Activated CD8-positive, alpha-beta memory T cell treated with anti-CD3 and anti-CD28 coated beads, Interleukin-2, amount 50 U/mL, for 48 hours (primary cell): ENCODE results near the gene SRRM3.
"Not testable (repeated sequence)": the region's sequence is repeated elsewhere in the genome, so short reads cannot be mapped to it uniquely, and the experiment has no call there.

Source experiments
- DNase-seq: peaks from one replicate; pipeline ENCODE4 v3.0.0-alpha.2; 2020

SRRM3 gene

DNA sequence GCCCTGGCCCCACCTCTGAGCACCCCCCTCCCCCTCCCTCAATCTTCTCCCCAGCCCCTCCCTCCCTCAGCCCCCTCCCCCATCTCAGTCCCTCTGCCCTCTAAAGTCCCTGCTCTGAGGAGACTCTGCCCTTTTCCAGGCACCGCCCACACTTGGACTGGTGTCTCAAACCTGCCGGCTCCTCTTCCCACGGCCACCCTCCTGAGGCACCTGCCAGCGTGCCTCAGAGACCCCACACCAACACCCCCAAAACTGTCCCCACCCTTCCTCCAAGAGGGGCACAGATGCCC lies 66.1 kb downstream of the SRRM3 start:
- DNase-seq, result no peak

DNA sequence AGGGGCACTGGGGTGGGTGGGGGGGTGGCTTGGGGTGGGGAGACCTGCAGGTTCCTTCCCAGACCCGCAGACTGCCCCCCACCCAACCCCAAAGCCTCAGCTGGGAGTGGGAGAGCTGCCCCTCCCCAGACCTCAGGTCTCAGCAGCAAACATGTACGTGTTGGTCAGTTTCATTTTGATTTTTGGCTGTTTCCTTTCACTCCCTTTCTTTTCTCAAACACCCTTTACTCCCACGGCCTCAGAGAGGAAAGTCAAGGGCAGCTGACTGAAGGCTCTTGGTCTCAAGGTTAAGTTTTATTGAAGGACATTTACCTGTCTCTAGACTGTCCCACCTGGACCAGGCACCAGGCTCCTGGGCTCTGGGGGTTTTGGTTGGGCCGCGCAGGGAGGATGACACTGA lies 66.7 kb downstream of the SRRM3 start:
- no peak for DNase-seq

DNA sequence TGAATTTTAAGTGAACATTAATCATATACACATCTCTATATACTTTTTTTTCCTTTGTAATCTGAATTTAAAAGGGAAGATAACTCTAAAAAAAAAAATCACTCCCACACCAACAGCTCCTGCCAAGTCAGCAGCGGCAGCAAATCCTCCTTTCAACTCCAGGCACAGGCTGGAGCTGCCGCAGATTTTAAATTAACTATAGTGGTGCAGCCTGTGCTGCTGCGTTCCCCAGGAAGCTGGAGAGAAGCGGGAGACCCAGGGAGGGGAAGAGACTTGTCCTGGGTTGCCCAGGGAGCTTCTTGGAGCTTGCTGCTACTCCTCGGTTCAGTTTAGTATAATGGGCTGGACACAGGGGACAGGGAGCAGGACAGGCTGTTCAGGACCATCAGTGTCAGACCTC lies 68.2 kb downstream of the SRRM3 start:
- no peak for DNase-seq

DNA sequence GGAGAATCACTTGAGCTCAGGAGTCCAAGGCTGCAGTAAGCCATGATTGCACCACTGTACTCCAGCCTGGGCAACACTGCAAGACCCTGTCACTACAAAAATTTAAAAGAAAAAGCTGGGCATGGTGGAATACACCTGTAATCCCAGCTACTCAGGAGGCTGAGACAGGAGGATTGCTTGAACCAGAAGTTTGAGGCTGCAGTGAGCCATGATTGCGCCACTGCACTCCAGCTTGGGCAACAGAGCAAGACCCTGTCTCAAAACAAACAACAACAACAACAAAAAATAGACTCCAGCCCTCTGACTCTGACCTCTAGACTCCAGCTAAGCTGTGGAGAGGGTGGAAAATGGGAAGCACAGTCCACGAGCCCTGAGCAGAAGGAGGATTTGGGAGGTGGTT lies 69.7 kb downstream of the SRRM3 start:
- not testable (repeated sequence) for DNase-seq

DNA sequence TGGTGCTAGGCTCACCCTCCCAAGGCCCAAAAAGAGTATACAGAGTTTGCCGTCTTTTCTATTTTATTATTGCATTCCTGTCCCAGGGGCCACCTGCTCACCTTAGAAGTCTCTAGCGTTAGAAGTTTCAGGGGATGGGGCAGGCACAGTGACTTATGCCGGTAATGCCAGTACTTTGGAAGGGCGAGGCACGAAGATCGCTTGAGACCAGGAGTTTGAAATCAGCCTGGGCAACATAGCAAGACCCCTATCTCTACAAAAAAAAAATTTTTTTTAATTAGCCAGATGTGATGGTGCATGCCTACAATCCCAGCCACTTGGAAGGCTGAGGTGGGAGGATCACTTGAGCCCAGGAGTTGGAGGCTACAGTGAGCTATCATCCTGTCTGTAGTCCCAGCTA lies 70.4 kb downstream of the SRRM3 start:
- no peak for DNase-seq

DNA sequence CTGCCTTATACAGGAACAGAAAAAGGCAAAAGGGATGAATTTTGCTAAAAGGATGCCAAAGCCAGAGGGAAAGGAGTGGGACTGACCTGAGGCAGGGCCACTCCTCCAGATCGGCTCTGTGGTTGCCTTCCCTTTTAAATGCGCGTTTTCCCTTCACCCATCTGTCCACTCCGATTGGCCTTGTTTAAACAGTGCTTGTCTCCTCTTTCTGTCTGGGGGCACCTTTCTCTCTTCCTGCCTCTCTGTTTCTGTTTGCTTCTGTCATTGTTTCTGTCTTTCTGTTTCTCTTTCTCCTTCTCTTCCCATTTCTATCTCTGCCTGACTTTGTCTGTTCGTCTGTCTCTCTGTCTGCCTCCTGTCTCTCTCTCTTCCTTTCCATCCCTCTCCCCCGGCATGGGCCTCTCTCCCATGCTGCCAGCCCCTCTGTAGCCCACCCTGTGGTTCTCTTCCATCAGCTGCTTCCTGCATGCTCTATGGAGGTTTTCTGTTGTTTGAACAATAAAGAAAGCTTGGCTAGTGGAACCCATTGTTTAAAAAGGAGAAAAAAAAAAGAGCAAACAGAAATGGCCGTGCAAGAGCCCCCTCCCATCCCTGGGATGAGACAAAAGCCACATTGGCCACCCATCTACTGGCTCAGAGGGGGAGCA lies 71.3 kb downstream of the SRRM3 start:
- no peak for DNase-seq

DNA sequence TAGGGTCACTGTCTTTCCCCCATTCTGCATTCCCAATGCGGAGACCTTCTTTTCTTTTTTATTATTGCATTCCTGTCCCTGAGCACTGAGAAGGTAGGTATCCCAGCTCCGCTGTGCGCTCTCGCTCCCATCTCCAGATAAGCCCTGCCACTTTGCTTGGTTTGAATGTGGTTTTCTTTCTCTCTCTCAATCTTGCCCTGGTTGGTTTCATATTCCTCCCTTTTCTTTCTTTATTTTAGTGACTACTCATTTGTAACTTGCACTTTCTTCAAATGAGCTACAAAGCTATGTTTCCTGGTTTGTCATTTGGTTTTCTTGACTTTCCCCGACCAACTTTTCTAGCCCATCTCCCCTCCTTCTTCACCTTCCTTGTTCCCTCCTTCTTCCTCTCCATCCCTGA lies 71.8 kb downstream of the SRRM3 start:
- no peak for DNase-seq

DNA sequence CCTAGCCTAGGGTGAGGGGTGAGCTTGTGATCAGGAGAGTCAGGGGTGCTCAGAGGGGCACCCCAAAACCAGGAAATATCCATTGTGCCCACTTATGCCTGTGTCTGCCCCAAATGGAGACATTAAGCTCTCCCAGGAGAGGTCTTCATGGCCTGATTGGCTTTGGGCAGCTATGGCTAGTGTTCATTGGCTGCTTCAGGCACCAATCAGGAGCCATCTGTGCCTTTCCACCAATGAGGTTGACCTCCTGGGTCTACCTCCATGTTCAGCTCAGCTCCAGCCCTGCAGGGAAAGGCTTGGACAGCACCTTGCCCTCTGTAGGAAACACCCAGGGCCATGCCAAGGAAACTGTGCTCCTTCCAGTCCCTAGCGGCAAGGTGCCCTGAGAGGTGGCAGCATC lies 76.8 kb downstream of the SRRM3 start:
- no peak for DNase-seq

DNA sequence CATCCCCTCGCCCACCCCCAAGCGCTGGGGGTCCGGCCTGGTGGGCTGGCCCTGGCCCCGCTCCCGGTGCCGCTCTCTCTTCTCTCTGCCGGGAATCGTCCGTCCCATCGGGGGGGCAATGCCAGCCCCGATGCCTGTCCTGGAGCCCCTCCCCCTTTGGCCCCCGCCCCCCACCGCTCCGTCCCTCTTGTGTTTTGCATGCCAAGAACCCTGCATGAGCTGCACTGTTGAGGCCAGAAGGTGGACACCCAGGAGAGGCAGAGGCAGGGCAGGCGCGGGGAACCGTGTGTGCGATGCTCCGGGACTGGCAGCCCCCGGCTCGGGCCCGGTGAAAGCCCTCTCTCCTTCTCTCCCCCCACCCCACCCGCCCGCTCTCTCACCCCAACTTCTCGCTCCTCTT lies 78.7 kb downstream of the SRRM3 start:
- no peak for DNase-seq

DNA sequence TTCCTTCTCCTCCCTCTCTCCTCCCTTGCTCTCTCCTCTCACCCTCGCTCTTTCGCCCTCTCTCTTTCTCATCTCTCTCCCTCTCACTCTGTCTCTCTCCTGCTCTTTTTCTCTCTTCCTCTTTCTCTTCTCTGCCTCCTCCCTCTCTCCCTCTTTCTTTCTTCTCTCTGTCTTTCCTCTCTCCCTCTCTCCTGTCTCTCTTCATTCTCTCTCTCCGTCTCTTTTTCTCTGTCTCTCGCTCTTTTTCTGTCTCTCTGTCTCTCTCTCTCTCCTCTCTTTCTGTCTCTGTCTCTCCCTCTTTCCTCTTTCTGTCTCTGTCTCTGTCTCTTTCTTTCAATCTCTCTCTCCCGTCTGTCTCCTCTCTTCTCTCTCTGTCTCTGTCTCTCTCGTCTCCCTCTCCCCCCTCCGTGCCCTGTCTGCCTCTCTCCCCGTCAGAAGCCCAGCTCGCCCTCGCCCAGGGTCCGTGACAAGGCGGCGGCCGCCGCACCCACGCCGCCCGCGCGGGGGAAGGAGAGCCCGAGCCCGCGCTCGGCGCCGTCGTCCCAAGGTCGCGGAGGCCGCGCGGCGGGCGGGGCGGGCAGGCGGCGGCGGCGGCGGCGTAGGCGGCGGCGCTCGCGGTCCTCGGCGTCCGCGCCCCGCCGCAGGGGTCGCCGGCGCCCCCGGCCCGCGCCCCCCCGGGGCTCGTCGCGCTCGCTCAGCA lies 79.5 kb downstream of the SRRM3 start:
- DNase-seq, result no peak

DNA sequence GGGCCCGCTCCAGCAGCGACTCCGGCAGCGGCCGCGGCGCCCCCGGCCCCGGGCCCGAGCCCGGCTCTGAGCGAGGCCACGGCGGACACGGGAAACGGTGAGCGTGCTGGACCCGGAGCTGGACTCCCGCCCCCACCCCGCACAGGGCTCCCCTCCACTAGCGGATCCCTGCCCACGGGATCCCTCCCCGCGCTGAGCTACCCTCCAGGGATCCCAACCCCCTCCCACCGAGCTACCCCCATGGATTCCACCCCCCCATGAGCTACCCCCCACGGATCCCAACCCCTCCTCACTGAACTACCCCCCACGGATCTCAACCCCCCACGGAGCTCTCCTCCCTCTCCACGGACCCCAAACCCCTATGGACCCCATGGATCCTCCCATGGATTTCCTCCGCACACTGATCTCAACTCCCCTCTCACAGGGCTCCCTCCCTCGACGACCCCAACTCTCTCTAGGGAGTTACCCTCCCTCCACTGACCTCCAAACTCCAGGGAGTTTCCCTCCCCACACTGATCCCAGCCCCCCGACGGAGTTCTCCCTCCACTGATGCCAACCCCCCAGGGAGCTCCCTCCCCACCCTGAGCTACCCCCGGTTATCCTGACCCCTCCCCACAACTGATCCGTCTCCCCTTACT lies 80.1 kb downstream of the SRRM3 start:
- no peak for DNase-seq

DNA sequence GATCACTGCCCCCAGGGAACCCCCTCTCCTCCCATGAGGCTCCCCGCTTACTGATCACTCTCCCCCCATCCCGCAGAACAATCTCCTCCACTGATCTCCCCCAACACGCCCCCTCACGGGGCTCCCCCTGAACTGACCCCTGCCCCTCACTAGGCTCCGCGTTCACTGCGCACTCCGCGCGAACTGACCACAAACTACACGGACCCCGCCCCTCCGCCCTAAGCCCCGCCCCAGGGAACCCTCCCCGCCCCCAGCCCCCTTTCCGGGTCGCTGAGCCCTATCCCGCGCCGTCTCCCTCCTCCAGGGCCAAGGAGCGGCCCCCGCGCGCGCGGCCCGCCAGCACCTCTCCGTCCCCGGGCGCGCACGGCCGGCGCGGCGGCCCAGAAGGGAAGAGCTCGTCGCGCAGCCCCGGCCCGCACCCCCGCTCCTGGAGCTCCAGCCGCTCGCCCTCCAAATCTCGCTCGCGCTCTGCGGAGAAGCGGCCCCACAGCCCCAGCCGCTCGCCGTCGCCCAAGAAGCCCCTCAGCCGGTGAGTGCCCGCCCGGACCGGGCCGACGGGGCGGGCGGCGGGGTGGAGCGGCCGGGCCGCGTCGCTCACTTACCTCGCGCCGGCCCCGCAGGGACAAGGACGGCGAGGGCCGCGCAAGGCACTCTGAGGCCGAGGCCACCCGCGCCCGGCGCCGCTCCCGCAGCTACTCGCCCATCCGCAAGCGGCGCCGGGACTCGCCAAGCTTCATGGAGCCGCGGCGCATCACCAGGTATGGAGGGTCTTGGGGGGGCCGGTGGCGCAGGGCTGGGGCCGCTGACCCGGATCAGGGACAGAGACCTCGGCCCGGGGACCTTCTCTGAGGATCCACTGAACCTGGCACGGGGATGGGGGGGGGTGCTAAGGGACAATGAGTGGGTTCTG lies 80.9 kb downstream of the SRRM3 start:
- no peak for DNase-seq

DNA sequence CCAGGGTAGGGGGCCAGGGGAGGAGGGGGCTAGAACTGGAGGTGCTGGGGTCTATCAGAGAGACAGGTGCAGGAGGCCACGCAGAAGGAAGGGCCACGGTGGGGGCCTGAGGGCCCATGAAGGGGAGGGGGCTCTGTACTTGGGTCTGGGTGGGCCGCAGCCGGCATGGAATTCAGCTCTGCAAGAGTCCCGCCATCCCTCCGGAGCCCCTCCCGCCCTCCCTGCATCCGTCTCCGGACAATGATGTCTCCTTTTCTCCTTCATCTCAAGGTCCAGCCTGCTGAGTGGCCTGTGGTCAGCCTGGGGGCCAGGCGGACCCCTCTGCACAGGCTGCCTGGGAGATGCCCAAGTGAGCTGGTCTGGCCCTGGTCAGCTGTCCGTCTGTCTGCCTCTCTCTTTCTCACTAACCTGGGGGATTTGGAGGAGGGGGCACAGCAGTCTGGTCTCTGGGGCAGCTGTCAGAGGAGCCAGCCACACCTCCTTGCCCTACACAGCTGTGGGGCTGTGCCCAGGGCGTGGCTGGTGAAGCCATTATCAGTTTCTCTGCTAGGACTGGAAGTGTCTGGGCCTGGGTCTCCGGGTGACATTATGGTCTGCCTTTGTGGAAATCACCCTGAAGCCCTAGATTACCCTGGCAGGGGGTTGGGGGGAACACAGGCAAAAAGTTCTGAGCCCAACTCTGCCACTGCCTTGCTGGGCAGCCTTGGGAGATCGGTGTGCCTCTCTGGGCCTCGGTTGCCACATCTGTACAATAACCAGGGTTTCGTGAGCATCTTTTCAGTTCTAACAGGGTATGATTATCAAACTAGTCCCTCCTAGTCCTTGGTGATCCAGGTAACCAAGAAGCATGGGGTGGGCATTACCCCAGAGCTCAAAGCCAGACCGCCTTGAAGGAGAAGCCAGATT lies 81.8 kb downstream of the SRRM3 start:
- no peak for DNase-seq

DNA sequence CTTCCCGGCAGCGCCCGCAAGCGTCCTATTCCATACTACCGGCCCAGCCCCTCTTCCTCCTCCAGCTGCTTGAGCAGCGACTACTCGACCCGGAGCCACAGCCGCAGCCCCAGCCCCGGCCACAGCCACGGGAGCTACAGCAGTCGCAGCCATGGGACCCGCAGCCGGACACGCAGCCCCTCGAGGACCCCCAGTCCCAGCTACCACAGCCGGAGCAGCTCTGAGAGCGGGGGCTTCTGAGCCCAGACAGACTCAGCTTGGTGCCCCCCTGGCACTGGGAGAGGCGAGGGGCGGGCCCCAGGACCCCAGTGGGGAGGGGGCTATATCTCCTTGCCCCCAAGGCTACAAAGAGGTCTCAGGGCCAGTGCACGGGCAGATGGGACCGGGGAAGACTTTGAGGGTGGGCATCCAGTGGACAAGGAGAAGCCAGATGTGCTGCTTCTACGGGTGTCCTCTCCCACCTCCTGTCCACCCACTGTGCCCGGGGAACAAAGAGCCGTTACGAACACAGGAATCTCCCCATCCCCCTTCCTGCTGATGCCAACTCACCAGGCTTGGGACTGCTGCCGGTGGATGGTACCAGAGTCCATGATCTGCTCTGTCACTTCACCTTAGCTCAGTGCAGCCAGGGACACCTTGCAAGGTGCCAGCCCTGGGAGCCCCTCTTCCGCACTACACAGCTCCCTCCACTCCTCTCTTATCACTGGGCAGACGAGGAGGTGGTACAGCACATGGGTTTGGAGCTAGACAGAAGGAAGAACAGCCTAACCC lies 84.1 kb downstream of the SRRM3 start:
- DNase-seq, result no peak

DNA sequence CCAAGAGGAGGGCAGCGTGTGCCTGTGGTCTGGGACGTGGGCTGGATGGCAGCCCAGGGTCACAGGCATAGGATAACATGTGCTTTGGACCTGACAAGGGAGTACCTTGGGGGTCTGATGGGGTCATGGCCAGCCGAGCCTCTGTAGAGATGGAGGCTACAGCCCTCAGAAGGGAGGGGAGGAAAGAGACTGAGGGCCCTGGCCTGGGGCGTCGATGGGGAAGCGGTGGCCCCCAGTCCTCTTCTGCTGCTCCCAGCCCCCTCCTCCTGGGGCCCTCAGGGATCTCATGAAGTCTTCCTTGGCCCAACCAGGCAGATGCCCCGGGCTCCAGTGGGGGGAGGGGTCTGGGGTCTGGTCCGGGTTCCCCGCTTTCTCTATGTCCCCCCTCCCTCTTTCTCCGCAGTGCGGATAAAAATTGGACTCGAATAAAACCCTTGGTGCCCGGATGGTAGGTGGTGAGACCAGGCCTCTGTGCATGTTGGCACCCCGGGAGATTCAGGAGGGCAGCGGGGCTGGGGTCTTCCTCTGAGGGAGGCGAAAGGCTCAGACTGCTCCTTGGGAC lies 85.2 kb downstream of the SRRM3 start:
- DNase-seq, result no peak

DNA sequence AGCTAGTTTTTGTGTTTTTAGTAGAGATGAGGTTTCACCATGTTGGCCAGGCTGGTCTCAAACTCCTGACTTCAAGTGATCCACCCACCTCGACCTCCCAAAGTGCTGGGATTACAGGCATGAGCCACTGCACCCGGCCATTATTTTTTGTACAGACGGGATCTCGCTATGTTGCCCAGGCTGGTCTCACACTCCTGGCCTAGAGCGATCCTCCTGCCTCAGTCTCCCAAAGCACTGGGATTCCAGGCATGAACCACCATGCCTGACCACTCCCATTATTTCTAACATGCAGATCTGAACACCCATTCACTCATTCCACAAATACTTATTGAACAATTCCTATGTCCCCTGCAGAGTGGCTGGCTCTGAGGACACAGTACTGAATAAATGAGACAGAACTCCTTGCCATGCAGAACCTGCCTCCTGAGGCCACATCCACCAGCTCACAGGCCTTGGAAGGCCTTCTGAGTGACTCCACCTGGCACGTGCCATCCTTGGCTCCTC lies 89.2 kb downstream of the SRRM3 start:
- not testable (repeated sequence) for DNase-seq

DNA sequence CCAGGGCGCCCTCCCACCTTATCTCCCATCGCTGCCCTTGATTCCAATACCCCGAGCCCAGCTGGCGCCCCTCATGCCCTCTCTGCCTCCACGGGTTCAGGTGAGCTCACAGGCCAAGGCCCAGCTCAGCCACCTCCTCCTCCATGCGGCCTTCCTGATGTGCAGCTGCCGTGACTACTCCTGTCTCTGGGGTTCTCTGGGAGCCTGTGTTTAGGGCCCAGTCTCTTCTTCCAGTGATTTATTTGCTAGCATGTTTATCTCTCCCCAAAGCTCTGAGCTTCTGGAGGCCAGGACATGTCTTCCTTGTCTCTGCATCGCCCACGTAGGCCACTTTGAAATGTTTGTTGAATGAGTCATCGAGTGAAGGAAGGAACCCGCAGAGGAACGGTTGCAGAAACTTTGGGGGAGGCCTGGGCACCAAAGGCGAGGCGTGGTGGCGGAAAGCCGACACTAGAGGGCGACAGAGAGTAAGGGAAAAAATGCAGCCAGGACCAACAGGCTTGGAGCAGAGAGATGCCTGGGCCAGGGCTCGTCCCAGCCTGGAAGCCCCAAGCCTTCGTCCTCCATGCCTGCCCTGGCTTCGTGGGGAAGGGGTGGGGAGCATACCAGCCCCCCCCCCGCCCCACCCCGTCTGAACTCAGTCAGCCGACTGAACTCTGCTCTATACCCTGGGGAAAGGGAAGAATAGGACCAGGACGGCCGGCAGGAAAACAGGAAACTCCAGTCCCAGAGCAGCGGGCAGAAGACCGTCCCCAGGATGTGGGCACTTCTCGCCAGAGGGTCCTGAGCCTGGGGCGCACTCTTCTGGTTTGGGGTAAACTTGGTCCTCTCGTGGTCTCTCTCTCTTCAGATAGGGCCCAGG lies 89.9 kb downstream of the SRRM3 start:
- DNase-seq, result peak; percentile 99

DNA sequence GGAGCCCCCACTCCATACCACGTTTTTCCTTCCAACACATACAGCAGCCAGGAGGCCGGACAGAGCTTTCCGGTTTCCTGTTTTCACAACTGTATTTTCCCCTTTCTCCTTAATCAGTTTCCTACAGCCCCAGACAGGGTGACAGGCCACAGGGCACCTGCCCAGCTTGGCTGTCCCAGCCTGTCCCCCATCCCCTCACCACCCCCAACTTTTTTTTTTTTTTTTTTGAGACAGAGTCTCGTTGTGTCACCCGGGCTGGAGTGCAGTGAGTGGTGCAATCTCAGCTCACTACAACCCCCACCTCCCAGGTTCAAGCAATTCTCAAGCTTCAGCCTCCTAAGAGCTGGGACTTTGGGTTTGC lies 90.5 kb downstream of the SRRM3 start:
- no peak for DNase-seq

DNA sequence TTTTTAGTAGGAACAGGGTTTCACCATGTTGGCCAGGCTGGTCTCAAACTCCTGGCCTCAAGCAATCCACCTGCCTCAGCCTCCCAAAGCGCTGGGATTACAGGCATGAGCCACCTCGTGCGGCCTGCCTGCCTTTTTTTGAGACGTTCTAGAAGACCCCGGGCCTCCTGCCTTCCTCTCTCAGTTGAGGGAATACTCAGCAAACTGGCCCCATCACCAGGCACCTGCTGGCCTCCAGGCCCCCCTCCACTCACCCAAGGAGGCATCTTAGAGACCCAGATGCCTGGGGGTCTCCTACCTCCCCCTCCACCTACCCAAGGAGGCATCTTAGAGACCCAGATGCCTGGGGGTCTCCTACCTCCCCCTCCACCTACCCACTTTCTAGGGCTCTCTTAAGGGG lies 91.2 kb downstream of the SRRM3 start:
- DNase-seq, result not testable (repeated sequence)

DNA sequence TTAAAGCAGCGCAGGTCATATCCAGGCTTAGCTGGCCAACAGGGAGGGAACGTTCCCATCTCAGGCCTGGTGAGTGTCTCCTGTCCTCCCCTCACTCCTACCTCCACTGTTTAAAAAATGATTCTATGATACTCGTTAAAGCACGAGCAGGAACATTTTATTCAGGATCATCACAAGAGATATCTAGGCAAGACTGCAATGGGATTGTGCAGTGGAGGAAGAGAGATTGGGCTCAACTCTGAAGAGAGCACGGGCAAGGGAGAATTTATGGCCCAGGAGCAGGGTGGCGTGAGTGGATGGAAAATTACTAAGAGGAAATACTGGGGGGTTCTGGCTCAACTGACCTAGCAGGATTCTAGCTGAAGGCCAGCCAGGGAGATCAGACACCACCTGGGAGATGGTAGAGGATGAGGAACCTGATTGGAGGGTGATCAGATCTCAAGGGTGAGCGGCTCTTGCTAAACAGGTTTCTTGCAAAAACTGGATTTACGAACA lies 91.8 kb downstream of the SRRM3 start:
- no peak for DNase-seq
